ENCODE results near the gene SHC3. TPM values are rescaled to one million over a fixed set of nuclear protein-coding genes. Genes with fewer than 3 reads are reported as not detected.

The SHC3 gene
- total RNA-seq, 2 donors from 2014 or later = not detected

DNA sequence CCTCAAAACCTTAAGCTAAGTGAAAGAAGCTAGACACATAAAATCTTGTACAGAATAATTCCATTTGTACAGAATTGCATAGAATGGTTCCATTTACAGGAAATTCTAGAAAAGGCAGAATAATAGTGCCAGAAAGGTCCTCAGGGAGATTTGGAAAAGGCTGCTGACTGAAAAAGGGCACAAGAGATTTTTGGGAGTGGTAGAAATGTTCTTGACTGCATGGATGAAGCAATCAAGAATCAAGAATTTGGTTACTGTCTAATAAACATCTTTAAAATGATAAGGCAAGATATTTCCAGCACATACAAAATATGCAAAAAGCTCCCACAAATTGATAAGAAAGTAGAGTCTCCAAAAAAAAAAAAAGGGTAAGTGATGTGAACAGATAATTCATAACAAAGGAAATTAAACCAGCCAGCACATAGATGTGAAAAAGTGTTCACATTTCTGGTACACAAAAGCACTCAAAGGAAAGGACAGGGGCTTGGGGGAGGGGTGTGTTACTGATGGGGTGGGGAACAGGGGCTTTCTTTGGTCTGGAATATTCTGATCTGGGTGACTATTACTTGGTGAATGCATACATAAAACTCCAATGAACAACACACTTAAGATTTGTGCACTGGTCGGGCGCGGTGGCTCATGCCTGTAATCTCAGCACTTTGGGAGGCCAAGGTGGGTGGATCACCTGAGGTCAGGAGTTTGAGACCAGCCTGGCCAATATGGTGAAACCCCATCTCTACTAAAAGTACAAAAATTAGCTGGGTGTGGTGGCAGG lies 85.2 kb downstream of the SHC3 start:
- Mint-ChIP-seq H3K9me3 (no peaks in the 10 kb centered on the region), H3K36me3 (ENCODE audit: low read depth) (no peaks in the 10 kb centered on the region), H3K4me3 (no peak overlapping the region), H3K27ac (no peak overlapping the region), H3K4me1 (no peaks in the 10 kb centered on the region), H3K27me3 (peaks cover 13% of the 10 kb centered on the region)
- ATAC-seq (replicated peaks) = no peak

DNA sequence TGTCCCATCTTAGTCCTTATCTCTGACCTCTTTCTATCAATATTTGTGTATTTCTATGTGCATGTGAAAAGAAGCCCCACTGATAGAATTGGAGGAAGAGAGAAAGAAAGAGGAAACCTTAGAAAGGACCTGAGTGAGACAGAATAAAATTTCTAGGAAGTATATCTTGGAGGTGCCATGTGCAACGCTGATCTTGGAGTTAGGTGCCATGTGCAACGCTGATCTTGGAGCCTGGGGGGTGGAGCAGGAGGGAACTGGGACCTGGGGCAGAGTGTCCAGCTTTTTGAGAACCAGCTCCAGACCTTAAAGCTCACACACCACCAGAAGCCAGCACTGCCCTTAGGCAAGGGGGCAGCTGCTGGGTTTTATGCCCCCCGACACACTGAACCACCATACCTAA lies 89.4 kb downstream of the SHC3 start:
- Mint-ChIP-seq H3K27ac (no peak overlapping the region), H3K9me3 (no peaks in the 10 kb centered on the region), H3K27me3 (peaks cover 17% of the 10 kb centered on the region), H3K4me3 (no peak overlapping the region), H3K36me3 (ENCODE audit: low read depth) (no peaks in the 10 kb centered on the region), H3K4me1 (no peaks in the 10 kb centered on the region)
- ATAC-seq (replicated peaks) = no peak

DNA sequence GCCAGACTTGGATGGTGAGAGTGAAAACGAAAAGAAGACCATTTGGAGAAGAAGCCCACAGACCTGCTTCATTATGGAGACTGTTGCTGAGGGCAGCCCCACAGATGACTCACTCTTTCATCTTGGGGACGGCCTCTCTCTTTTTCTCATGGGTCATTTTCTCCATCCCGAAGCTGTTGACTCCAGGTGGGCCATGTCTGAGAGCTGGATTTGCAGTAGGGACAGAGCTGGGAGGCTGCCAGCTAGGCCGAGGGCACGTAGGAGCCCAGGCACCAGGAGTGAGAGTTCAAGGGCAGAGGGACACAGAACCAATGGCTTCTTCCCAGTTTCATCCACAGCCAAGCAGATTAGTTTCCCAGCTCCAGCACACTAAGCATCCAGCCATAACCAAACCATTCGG lies 95.0 kb downstream of the SHC3 start:
- no peak for ATAC-seq (replicated peaks)
- Mint-ChIP-seq H3K4me1 (no peaks in the 10 kb centered on the region), H3K27ac (no peak overlapping the region), H3K4me3 (no peak overlapping the region), H3K9me3 (peaks cover 7% of the 10 kb centered on the region), H3K36me3 (ENCODE audit: low read depth) (no peaks in the 10 kb centered on the region), H3K27me3 (peaks cover 30% of the 10 kb centered on the region)

DNA sequence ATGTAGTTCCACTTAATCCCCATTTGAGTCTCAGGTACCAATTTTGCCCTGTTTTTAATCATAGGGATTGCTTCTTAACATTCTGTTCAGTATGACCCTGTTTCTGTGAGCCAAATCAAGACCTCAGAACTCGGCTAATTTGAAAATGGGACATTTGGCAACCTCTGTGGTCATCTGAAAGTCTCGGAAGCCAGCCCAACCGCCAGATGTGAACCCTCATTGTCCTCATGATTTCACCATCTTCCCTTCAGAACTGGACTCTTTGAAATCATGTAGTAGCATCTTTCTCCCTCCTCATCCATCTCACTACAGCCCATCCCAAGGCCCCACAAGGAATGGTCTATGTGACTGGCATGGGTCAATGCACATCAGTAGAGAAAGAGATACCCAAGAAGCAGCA lies 98.4 kb downstream of the SHC3 start:
- H3K27ac Mint-ChIP-seq = no peak overlapping the region
- H3K27me3 Mint-ChIP-seq = peaks cover 31% of the 10 kb centered on the region
- no peak overlapping the region for H3K4me3 Mint-ChIP-seq

DNA sequence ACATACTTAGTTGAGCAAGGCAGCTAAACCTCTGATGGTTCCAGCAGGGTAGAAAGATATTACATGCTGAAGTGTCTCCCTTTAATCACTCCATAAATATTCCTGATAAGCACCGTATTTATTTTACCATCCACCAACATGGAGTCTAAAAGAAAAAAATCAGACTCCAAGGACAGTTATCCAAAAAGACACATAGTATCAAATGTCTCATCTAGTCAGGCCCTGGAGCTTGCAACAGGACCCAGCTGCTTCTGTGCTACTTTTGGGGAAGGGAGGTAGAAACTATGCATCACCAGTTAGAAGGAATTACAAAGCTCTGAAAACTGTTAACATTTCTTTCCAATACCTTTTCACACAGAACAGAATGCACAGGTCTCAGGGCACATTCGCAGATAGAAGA lies 99.2 kb downstream of the SHC3 start:
- no peaks in the 10 kb centered on the region for H3K36me3 Mint-ChIP-seq (ENCODE audit: low read depth)
- peaks cover 5% of the 10 kb centered on the region for H3K4me1 Mint-ChIP-seq

More for the DNA sequence above, 98.4 kb downstream of the SHC3 start:
- ATAC-seq (replicated peaks) = no peak
- peaks cover 7% of the 10 kb centered on the region for H3K9me3 Mint-ChIP-seq
- H3K36me3 Mint-ChIP-seq (ENCODE audit: low read depth) = no peaks in the 10 kb centered on the region
- peaks cover 5% of the 10 kb centered on the region for H3K4me1 Mint-ChIP-seq

DNA sequence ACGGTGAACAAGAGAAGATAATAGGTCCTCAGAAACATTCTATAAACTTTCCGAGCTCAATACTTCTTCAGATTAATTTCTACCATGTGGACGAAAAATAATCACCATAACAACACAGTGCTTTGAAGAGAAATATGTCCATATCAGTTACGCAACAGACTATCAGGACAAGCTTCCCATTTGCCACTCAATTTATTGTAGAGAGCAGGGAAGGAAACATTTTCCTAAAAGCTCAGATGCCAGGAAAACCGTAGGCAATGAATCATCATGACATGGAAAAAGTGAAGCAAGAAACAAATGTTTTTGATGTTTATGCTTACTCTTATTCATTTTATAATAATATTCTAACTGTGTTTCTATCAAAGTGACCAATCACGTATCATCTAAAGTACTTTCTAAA lies 99.8 kb downstream of the SHC3 start:
- peaks cover 5% of the 10 kb centered on the region for H3K4me1 Mint-ChIP-seq
- no peak for ATAC-seq (replicated peaks)
- H3K27me3 Mint-ChIP-seq = peaks cover 30% of the 10 kb centered on the region
- no peaks in the 10 kb centered on the region for H3K36me3 Mint-ChIP-seq (ENCODE audit: low read depth)
- peaks cover 7% of the 10 kb centered on the region for H3K9me3 Mint-ChIP-seq
- no peak overlapping the region for H3K4me3 Mint-ChIP-seq
- H3K27ac Mint-ChIP-seq = no peak overlapping the region

More for the DNA sequence above, 99.2 kb downstream of the SHC3 start:
- Mint-ChIP-seq H3K9me3 (peaks cover 7% of the 10 kb centered on the region), H3K27me3 (peaks cover 30% of the 10 kb centered on the region), H3K4me3 (no peak overlapping the region), H3K27ac (no peak overlapping the region)
- ATAC-seq (replicated peaks) = no peak

DNA sequence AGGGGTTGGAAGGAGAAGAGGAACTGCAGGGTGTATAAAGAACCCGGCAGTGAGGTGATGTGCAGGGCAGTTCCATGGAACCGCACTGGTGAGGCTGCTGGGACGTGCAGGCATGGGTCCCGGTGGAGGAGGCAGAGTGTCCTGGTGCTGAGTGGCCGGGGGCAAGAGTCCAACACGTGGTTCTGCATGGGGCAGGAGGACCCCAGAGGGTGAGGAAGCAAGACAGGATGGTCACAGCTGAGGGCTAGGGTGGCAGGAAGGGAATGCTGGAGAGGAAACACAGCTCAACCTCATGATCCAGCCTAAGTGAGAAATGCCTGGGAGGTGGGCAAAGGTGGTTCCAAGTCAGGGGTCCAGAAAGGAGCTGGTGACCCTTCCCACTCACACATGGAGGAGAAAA lies 100.2 kb downstream of the SHC3 start:
- no peak for ATAC-seq (replicated peaks)
- Mint-ChIP-seq H3K4me1 (peaks cover 5% of the 10 kb centered on the region), H3K27me3 (peaks cover 30% of the 10 kb centered on the region), H3K9me3 (peaks cover 7% of the 10 kb centered on the region), H3K27ac (no peak overlapping the region), H3K4me3 (no peak overlapping the region), H3K36me3 (ENCODE audit: low read depth) (no peaks in the 10 kb centered on the region)

DNA sequence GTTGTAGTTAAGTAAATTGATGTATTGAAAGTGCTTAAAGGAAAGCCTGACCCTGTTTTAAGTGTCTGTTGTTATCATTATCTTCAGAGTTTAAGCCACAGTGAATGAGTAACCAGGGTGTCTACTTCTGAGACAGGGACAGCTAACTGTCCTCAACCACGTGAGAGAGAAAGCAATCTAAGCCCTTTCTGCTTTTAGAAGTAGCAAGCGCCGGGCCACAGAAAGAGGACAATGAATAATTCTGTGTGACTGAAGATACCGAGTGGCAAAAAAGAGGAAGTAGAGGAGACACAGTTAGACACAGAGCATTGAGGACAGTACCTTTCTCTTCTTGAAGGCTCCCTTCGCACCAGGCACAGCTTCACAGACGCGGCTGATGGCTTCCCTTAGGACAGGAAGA lies 101.1 kb downstream of the SHC3 start:
- H3K4me3 Mint-ChIP-seq = no peak overlapping the region
- H3K36me3 Mint-ChIP-seq (ENCODE audit: low read depth) = no peaks in the 10 kb centered on the region
- no peak overlapping the region for H3K27ac Mint-ChIP-seq
- H3K4me1 Mint-ChIP-seq = peaks cover 5% of the 10 kb centered on the region
- ATAC-seq (replicated peaks) = no peak
- peaks cover 28% of the 10 kb centered on the region for H3K27me3 Mint-ChIP-seq
- H3K9me3 Mint-ChIP-seq = no peaks in the 10 kb centered on the region

DNA sequence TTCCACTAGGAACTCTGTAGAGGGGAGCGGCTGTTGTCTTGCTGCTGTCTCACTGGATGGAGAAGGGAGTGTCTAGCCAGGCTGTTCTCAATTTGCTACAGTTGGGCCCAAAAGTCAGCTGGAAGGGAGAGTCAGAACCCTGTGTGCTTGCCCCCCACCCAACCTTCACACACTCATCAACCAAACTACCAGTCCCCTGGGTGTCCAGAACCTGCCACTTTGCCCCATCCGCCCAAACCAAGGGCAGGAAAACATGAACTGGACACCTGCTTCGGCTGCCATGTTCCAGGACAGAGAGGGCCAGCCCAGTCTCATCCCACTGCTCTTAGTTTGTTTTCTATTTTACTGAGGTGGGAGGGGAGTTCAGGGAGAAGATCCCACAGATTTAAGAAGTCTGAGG lies 105.2 kb downstream of the SHC3 start:
- ATAC-seq (replicated peaks) = no peak
- Mint-ChIP-seq H3K36me3 (ENCODE audit: low read depth) (no peaks in the 10 kb centered on the region), H3K27ac (no peak overlapping the region), H3K9me3 (no peaks in the 10 kb centered on the region), H3K4me1 (peaks cover 5% of the 10 kb centered on the region), H3K27me3 (peaks cover 23% of the 10 kb centered on the region), H3K4me3 (no peak overlapping the region)

DNA sequence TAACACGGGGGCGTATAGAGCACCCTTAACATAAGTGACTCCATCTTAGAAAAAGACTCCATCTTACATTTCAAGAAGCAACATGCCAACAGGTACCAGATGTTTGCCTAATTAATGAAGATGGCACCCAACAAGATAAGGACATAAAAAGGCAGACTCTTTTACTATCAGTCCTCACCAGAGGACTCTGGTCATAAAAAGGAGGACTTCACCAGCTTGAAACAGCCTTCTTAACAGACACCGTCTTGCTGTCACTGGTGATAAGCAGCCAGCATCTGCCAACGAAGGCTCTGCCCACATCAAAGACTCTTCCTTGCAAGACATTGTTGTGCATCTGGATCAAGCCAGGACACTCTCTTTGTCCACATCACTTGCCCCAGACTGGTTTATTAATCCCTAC lies 107.0 kb downstream of the SHC3 start:
- H3K27ac Mint-ChIP-seq = no peak overlapping the region
- H3K9me3 Mint-ChIP-seq = no peaks in the 10 kb centered on the region
- H3K4me3 Mint-ChIP-seq = no peak overlapping the region
- H3K36me3 Mint-ChIP-seq (ENCODE audit: low read depth) = no peaks in the 10 kb centered on the region
- H3K4me1 Mint-ChIP-seq = no peaks in the 10 kb centered on the region
- peaks cover 14% of the 10 kb centered on the region for H3K27me3 Mint-ChIP-seq
- no peak for ATAC-seq (replicated peaks)

DNA sequence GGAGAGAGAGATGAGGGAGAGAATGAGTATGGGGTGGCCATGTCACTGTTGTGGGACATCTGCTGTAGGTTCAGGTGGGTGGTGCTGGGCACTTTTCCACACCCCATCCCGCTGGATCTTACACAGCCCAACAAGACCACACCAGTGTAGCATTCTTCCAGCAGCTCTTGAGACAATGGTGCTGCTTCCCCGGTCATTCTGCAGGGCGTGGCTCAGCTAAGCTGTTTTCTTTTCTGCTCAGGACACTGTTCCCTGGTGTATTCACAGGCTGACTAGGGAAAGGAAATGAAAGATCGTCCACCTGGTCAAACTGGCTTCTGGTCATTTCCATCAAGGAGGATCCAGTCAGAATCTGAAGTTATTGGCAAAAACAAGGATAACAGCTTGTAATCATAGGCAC lies 111.8 kb downstream of the SHC3 start:
- Mint-ChIP-seq H3K27me3 (peaks cover 10% of the 10 kb centered on the region), H3K4me3 (no peak overlapping the region), H3K9me3 (no peaks in the 10 kb centered on the region), H3K4me1 (no peaks in the 10 kb centered on the region), H3K27ac (no peak overlapping the region), H3K36me3 (ENCODE audit: low read depth) (no peaks in the 10 kb centered on the region)
- ATAC-seq (replicated peaks) = no peak

DNA sequence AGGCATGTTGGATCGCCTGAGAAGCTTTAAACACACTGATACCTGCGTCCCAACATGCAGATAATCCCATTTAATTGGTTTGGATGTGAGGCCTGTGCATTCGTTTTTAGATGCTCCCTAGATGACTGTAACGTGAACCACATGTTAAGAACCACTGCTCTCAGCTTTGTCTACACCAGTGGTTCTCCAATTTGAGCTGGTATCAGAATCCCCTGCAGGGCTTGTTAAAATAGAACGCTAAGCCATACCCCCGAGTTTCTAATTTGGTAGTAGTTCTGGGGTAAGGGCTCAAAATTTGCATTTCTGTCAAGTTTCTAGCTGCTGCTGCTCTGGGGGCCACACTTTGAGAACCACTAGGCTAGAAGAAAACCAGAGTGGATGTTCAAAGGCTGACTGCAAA lies 112.7 kb downstream of the SHC3 start:
- no peaks in the 10 kb centered on the region for H3K9me3 Mint-ChIP-seq
- H3K4me3 Mint-ChIP-seq = no peak overlapping the region
- H3K4me1 Mint-ChIP-seq = no peaks in the 10 kb centered on the region
- no peak for ATAC-seq (replicated peaks)
- peaks cover 10% of the 10 kb centered on the region for H3K27me3 Mint-ChIP-seq
- H3K36me3 Mint-ChIP-seq (ENCODE audit: low read depth) = no peaks in the 10 kb centered on the region
- H3K27ac Mint-ChIP-seq = no peak overlapping the region

DNA sequence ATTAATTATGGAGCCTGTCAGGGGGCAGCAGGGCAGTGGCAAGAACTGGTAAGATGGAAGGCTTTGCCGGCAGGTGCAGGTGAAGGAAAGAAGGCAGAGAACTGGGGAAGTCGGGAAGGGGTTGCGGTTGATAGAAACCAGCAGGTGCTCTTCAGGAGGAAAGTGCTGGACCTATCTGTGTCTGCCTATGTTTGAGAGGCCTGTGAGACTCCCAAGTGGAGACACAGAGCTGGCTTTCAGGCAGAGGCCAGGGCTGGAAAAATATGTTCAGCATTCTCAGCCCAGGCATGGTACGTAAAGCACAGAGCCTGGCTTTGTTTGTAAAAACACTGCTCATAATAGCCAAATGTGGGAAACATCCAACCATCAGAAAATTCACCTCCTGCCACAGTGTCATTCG lies 117.8 kb downstream of the SHC3 start:
- Mint-ChIP-seq H3K9me3 (no peaks in the 10 kb centered on the region), H3K27me3 (peaks cover 6% of the 10 kb centered on the region), H3K36me3 (ENCODE audit: low read depth) (no peaks in the 10 kb centered on the region), H3K27ac (no peak overlapping the region), H3K4me3 (no peak overlapping the region), H3K4me1 (no peaks in the 10 kb centered on the region)
- ATAC-seq (replicated peaks) = no peak

DNA sequence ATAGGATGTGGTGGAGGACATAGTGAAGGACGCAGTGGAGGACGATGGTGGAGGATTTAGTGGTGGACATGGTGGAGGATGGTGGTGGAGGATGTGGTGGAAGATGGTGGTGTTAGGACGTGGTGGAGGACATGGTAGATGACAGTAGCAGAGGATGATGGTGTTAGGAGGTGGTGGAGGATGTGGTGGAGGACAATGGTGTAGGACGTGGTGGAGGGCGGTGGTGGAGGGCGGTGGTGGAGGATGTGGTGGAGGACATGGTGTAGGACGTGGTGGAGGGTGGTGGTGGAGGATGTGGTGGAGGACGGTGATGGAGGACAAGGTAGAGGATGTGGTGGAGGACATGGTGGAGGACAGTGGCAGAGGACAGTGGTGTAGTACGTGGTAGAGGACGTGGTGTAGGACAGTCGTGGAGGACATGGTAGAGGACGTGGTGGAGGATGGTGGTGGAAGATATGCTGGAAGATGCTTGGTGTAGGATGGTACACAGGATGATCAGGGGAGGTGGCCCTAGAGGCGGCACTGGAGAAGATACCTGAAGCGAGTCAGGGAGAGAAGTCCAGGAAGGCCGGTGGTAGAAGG lies 118.6 kb downstream of the SHC3 start:
- H3K27me3 Mint-ChIP-seq = peaks cover 11% of the 10 kb centered on the region
- ATAC-seq (replicated peaks) = no peak
- no peak overlapping the region for H3K27ac Mint-ChIP-seq
- no peaks in the 10 kb centered on the region for H3K9me3 Mint-ChIP-seq
- H3K4me3 Mint-ChIP-seq = no peak overlapping the region
- H3K36me3 Mint-ChIP-seq (ENCODE audit: low read depth) = no peaks in the 10 kb centered on the region
- H3K4me1 Mint-ChIP-seq = no peaks in the 10 kb centered on the region

DNA sequence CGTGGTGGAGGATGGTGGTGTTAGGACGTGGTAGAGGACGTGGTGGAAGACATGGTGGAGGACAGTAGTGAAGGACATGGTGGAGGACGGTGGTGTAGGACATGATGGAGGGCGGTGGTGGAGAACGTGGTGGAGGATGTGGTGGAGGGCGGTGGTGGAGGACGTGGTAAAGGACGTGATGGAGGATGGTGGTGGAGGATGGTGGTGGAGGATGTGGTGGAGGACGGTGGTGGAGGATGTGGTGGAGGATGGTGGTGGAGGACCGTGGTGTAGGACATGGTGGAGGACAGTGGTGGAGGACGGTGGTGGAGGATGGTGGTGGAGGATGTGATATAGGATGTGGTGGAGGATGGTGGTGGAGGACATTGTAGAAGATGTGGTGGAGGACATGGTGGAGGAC lies 119.7 kb downstream of the SHC3 start:
- Mint-ChIP-seq H3K4me3 (no peak overlapping the region), H3K4me1 (no peaks in the 10 kb centered on the region), H3K27ac (no peak overlapping the region), H3K9me3 (no peaks in the 10 kb centered on the region), H3K27me3 (peaks cover 5% of the 10 kb centered on the region), H3K36me3 (ENCODE audit: low read depth) (no peaks in the 10 kb centered on the region)
- no peak for ATAC-seq (replicated peaks)

Measured in activated T-helper 17 cell treated with anti-CD3 and anti-CD28 coated beads, Interleukin-2, amount 50 U/mL, for 72 hours (primary cell).